Gastrocnemius medialis (tissue), 4 donors: Measurements from ENCODE around the gene RIPOR1.

ENCODE experiments used
- CTCF ChIP-seq, 5 experiments: fragments of 450-650 bp in 3 of 5; fragments of 200-600 bp in 2 of 5; sonication (generic) in 2 of 5; IDR thresholded peaks in 4 of 5; conservative IDR thresholded peaks in 1 of 5; 1 replicate in 4 of 5; 2 replicates in 1 of 5; pipeline ENCODE4 v1.5.1; 2016 to 2019; ENCODE audit warnings: antibody characterized with exemption in 5 of 5, mild to moderate bottlenecking in 3 of 5, moderate library complexity in 3 of 5
- POLR2A ChIP-seq, 2 donors: fragments of 450-650 bp; IDR thresholded peaks; one replicate each; pipeline ENCODE4 v1.6.1; 2017; ENCODE audit warnings: antibody characterized with exemption in 2 of 2, mild to moderate bottlenecking in 2 of 2, moderate library complexity in 2 of 2

DNA sequence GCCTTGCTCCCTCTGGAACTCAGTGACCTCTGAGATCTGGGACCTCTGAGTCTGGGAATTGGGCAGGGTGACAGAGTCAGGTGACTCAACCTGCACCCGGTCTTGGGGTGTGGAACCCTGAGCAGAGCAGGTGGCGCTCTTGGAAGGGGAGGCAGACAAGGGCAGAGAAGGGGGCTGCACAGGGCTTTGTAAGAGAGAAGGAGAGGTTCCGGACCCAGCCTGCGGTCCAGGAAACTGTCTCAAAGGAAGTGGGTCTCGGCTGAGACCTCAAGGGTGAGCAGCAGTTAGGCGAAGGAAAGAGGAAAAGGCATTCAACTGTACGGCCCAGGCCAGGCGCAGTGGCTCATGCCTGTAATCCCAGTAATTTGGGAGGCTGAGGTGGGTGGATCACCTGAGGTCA is 10.0 kb upstream of the RIPOR1 start:
- TF ChIP-seq CTCF (IDR thresholded peaks at IDR 0.05 in 4 of 5, conservative IDR thresholded peaks at IDR 0.05 in 1 of 5) (no peak), POLR2A (IDR thresholded peaks at IDR 0.05) (no peak)
